Measurements from ENCODE around the gene MAST1. TPM values are rescaled to one million over a fixed set of nuclear protein-coding genes. Genes with fewer than 3 reads are reported as not detected.
A peak's percentile ranks its signal among the peaks of the same experiment; 100 is the strongest.

The MAST1 gene
- total RNA-seq, 4 donors from 2014 or later: 0.42 TPM; not detected in 3

DNA sequence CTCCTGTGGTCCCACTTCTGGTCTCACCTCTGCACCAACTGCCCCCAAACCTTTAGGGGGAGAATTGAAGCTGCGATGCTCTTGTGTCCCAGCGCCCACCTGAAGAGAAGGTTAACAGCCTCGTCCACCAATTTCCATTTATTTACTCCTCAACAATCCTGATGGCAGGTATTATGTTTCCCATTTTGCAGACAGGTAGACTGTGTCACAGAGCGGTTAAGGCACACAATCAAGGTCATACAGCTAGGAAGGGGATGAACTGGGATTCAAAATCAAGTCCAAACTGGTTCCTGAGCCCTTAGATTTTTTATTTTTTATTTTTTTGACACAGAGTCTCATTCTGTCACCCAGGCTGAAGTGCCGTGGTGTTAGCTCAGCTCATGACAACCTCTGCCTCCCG is 36.8 kb downstream of the MAST1 start:
- Histone ChIP-seq H3K27me3 (no peaks in the 10 kb centered on the region), H3K27ac (no peak overlapping the region), H3K4me3 (no peak overlapping the region), H3K4me1 (peaks cover 1 to 15% (median 6%) of the 10 kb centered on the region in 3 donors), H3K36me3 (peaks cover 14 to 52% (median 16%) of the 10 kb centered on the region in 3 donors), H3K9me3 (no peaks in the 10 kb centered on the region)
- no peak for DNase-seq
- TF ChIP-seq POLR2A (IDR thresholded peaks at IDR 0.05): no peak
- TF ChIP-seq, protein P1, sequence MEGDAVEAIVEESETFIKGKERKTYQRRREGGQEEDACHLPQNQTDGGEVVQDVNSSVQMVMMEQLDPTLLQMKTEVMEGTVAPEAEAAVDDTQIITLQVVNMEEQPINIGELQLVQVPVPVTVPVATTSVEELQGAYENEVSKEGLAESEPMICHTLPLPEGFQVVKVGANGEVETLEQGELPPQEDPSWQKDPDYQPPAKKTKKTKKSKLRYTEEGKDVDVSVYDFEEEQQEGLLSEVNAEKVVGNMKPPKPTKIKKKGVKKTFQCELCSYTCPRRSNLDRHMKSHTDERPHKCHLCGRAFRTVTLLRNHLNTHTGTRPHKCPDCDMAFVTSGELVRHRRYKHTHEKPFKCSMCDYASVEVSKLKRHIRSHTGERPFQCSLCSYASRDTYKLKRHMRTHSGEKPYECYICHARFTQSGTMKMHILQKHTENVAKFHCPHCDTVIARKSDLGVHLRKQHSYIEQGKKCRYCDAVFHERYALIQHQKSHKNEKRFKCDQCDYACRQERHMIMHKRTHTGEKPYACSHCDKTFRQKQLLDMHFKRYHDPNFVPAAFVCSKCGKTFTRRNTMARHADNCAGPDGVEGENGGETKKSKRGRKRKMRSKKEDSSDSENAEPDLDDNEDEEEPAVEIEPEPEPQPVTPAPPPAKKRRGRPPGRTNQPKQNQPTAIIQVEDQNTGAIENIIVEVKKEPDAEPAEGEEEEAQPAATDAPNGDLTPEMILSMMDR (IDR thresholded peaks at IDR 0.05): no peak
- intact Hi-C loops (cut with DNase I): no loop called here
- WGBS, 2 donors: 93 to 96% methylated on average over 6 of the region's 6 CpGs

DNA sequence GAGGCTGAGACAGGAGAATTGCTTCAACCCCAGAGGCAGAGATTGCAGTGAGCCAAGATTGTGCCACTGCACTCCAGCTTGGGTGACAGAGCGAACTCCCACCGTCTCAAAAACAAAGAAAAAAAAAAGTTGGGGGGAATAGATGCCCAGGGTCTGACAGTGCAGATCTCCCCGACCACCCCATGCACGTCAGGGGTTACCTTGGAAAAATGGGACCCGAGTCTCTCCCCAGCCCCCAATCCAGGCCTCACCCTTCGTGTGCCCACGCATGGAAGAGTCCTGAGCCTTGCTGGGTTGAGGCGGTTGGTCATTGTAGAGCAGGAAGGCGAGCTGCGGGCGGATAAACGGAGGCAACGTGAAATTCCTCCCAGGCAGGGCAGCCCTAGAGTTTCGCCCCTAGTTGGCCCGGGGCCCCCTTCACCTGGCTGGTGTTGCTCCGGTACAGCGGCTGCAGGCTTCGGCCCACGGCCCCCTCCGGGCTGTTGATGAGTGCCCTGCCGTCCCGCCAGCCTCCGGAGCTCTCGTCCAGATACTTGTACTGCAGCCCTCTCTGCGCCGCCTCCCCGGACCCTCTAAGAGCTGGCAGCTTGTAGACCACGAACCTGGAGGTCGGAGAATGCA is 42.3 kb downstream of the MAST1 start:
- TF ChIP-seq, protein P1 (IDR thresholded peaks at IDR 0.05): no peak
- no peak for TF ChIP-seq POLR2A (IDR thresholded peaks at IDR 0.05)
- intact Hi-C loops (cut with DNase I): no loop called here
- DNase-seq: no peak
- WGBS, 2 donors: 33% methylated on average over 3 to 9 of the region's 29 CpGs
- Histone ChIP-seq H3K9me3 (peaks cover 0 to 17% (median 14%) of the 10 kb centered on the region in 3 donors), H3K27me3 (peaks cover 0 to 20% (median 0%) of the 10 kb centered on the region in 4 donors), H3K36me3 (peaks cover 14 to 32% (median 16%) of the 10 kb centered on the region in 3 donors), H3K4me1 (peaks cover 10 to 39% (median 15%) of the 10 kb centered on the region in 3 donors), H3K4me3 (peak overlapping the region; percentile 52 to 98 (median 82)), H3K27ac (peak overlapping the region; percentile 84 to 96 (median 94))

DNA sequence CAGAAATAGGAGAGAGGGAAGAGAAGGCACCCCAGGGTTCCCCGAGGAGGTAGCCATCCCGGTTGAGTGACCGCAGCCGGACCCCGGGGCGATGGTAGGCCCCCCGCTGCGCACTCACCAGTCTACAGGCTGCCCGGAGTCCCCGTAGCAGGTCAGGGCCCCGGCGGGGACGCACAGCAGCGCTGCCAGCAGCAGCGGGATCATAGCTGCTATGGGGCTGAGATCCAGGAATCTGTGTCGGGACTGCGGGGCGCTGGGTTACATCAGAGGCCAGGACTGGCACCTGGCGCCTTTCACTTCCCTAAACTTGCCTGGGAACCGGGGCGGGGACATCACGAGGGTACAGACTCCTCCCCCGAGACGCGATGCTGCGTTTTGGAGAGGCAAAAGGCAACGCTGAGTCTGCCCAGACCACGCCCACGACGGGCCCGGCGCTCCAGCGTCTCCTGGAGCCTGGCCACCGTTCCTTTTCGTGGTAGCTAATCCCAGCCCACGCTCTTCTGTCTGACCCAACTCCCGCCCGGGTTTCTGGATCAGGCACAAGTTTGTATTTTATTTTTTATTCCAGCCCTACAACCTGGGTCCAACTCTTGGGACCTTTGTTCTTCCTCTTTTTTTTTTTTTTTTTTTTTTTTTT is 43.0 kb downstream of the MAST1 start, which contains the start of gene DNASE2:
Gene DNASE2 (minus strand): TSS at position 278 of the 637 bp plus-strand sequence. CDS start 74 bp downstream, at position 204.
- peak within 1 kb of the TSS; percentile 52 to 98 (median 82) for H3K4me3 ChIP-seq
- WGBS, 2 donors: 0% methylated on average over 12 of the region's 38 CpGs
- DNase-seq: peak; percentile 86
- peak in 3 of 4 donors; percentile 61 to 93 (median 83) for TF ChIP-seq POLR2A (IDR thresholded peaks at IDR 0.05)
- TF ChIP-seq, protein P1 (IDR thresholded peaks at IDR 0.05): peak in 1 of 6 experiments; percentile 9
- H3K27me3 ChIP-seq: peaks cover 0 to 26% (median 0%) of the 10 kb centered on the region in 4 donors
- intact Hi-C loops (cut with DNase I): no loop called here
- H3K36me3 ChIP-seq: peaks cover 14 to 26% (median 16%) of the 10 kb centered on the region in 3 donors
- H3K9me3 ChIP-seq: peaks cover 0 to 17% (median 14%) of the 10 kb centered on the region in 3 donors
- H3K4me1 ChIP-seq: peaks cover 14 to 44% (median 20%) of the 10 kb centered on the region in 3 donors
- peak within 1 kb of the TSS; percentile 84 to 96 (median 94) for H3K27ac ChIP-seq

DNA sequence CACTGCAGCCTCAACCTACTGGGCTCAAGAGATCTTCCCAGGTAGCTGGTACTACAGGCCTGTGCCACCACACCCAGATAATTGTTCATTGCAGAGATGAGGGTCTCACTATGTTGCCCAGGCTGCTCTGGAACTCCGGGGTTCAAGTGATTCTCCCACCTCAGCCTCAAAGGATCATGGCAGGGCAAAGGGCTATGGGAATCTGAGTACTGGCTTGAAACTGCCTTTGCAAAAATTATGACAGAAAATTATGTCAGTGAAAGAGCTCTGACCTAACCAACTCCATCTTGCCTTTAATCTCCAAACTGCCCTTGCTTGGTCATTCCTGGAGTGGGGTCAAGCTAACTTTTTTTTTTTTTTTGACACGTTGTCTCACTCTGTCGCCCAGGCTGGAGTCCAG is 44.3 kb downstream of the MAST1 start:
- no peak for DNase-seq
- Histone ChIP-seq H3K27ac (no peak overlapping the region), H3K9me3 (peaks cover 0 to 17% (median 14%) of the 10 kb centered on the region in 3 donors), H3K4me1 (peaks cover 14 to 44% (median 20%) of the 10 kb centered on the region in 3 donors), H3K4me3 (no peak overlapping the region), H3K36me3 (peaks cover 6 to 13% (median 7%) of the 10 kb centered on the region in 3 donors), H3K27me3 (peaks cover 0 to 35% (median 0%) of the 10 kb centered on the region in 4 donors)
- intact Hi-C loops (cut with DNase I): no loop called here
- 82 to 100% methylated on average over 2 to 3 of the region's 3 CpGs for WGBS, 2 donors
- TF ChIP-seq POLR2A (IDR thresholded peaks at IDR 0.05): no peak
- TF ChIP-seq, protein P1 (IDR thresholded peaks at IDR 0.05): no peak

DNA sequence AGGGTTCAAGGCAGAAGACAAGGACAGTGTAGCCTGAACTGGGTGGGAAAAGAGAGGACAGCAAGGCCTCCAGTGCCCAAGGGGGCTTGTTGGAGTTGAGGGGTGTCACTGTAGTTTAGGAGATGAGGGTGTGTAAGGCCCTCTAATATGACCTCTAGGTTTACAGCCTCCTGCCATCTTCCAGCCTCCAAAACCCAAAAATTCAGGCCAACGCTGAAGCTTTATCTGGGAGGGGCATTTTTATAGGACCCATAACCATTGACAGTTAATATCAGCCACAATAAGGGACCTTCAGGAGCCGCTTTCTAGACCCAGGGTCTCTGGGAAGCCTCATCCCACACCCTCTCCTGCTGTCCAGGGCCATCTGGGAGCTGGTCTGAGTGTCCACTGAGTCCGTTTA is 45.9 kb downstream of the MAST1 start:
- intact Hi-C loops (cut with DNase I): no loop called here
- H3K4me3 ChIP-seq: no peak overlapping the region
- WGBS, 2 donors: 83 to 100% methylated on average over 2 of the region's 3 CpGs
- TF ChIP-seq, protein P1 (IDR thresholded peaks at IDR 0.05): no peak
- TF ChIP-seq POLR2A (IDR thresholded peaks at IDR 0.05): no peak
- H3K9me3 ChIP-seq: peaks cover 0 to 17% (median 14%) of the 10 kb centered on the region in 3 donors
- H3K36me3 ChIP-seq: no peaks in the 10 kb centered on the region
- no peak for DNase-seq
- H3K27ac ChIP-seq: no peak overlapping the region
- peaks cover 0 to 35% (median 0%) of the 10 kb centered on the region in 4 donors for H3K27me3 ChIP-seq
- peaks cover 14 to 44% (median 20%) of the 10 kb centered on the region in 3 donors for H3K4me1 ChIP-seq
